Measurements from ENCODE around the gene TIGD6.

Gene TIGD6

GRCh38 chr5:149993471-149993870 is 7.0 kb downstream of the TIGD6 start:
- TF ChIP-seq EZH2phosphoT487 (IDR thresholded peaks at IDR 0.05; ENCODE audit: borderline replicate concordance, low read length): no peak
- no peak for TF ChIP-seq CTCF (IDR thresholded peaks at IDR 0.05; ENCODE audit: low read depth, low read length, poor library complexity, severe bottlenecking)
- no peaks in the 10 kb centered on the region for H3K79me2 ChIP-seq (ENCODE audit: control insufficient read depth, low read length)
- H3K36me3 ChIP-seq (ENCODE audit: control insufficient read depth, low read length): no peaks in the 10 kb centered on the region
- no peaks in the 10 kb centered on the region for H3K9me3 ChIP-seq (ENCODE audit: control insufficient read depth, insufficient read depth, low read length)
- H3K9me2 ChIP-seq (replicated peaks; ENCODE audit: control insufficient read depth, low read length): no peaks in the 10 kb centered on the region
- 0 out of 2 replicates have a peak, but pooled peaks cover 3% of the 10 kb centered on the region for H3F3A ChIP-seq (ENCODE audit: control insufficient read depth, insufficient read depth)
- H3K4me3 ChIP-seq (ENCODE audit: low read length): no peak overlapping the region
- H3K27ac ChIP-seq (ENCODE audit: low read depth, low read length): no peak overlapping the region
- no peak overlapping the region for H3K4me2 ChIP-seq (ENCODE audit: low read length)
- no peaks in the 10 kb centered on the region for H3K4me1 ChIP-seq (ENCODE audit: control insufficient read depth, low read length)
- H4K20me1 ChIP-seq (ENCODE audit: control insufficient read depth, insufficient read depth, low read depth, low read length): peaks cover 3% of the 10 kb centered on the region; the same call in 1 of the 2 replicates
- no peaks in the 10 kb centered on the region for H3K27me3 ChIP-seq (ENCODE audit: control insufficient read depth, low read length)

- peaks cover 3% of the 10 kb centered on the region; the same call in 1 of the 2 replicates for H4K20me1 ChIP-seq (ENCODE audit: control insufficient read depth, insufficient read depth, low read depth, low read length)
- no peaks in the 10 kb centered on the region for H3F3A ChIP-seq (ENCODE audit: control insufficient read depth, insufficient read depth)
- H3K27ac ChIP-seq (ENCODE audit: low read depth, low read length): no peak overlapping the region
- TF ChIP-seq CTCF (IDR thresholded peaks at IDR 0.05; ENCODE audit: low read depth, low read length, poor library complexity, severe bottlenecking): peak; percentile 83
- no peak for TF ChIP-seq EZH2phosphoT487 (IDR thresholded peaks at IDR 0.05; ENCODE audit: borderline replicate concordance, low read length)
- no peak overlapping the region for H3K4me2 ChIP-seq (ENCODE audit: low read length)
- H3K36me3 ChIP-seq (ENCODE audit: control insufficient read depth, low read length): no peaks in the 10 kb centered on the region
- H3K9me2 ChIP-seq (replicated peaks; ENCODE audit: control insufficient read depth, low read length): no peaks in the 10 kb centered on the region
- H3K79me2 ChIP-seq (ENCODE audit: control insufficient read depth, low read length): no peaks in the 10 kb centered on the region
- no peaks in the 10 kb centered on the region for H3K9me3 ChIP-seq (ENCODE audit: control insufficient read depth, insufficient read depth, low read length)
- no peak overlapping the region for H3K4me3 ChIP-seq (ENCODE audit: low read length)
- no peaks in the 10 kb centered on the region for H3K27me3 ChIP-seq (ENCODE audit: control insufficient read depth, low read length)
- H3K4me1 ChIP-seq (ENCODE audit: control insufficient read depth, low read length): no peaks in the 10 kb centered on the region
Measured at GRCh38 chr5:149990518-149991376, 9.7 kb downstream of the TIGD6 start.

GRCh38 chr5:149988126-149988525 is 12.3 kb downstream of the TIGD6 start:
- H3K36me3 ChIP-seq (ENCODE audit: control insufficient read depth, low read length): no peaks in the 10 kb centered on the region
- peaks cover 3% of the 10 kb centered on the region; the same call in 1 of the 2 replicates for H4K20me1 ChIP-seq (ENCODE audit: control insufficient read depth, insufficient read depth, low read depth, low read length)
- no peaks in the 10 kb centered on the region for H3K9me2 ChIP-seq (replicated peaks; ENCODE audit: control insufficient read depth, low read length)
- H3K4me1 ChIP-seq (ENCODE audit: control insufficient read depth, low read length): no peaks in the 10 kb centered on the region
- no peak overlapping the region for H3K4me3 ChIP-seq (ENCODE audit: low read length)
- no peaks in the 10 kb centered on the region for H3F3A ChIP-seq (ENCODE audit: control insufficient read depth, insufficient read depth)
- no peak overlapping the region for H3K4me2 ChIP-seq (ENCODE audit: low read length)
- H3K27me3 ChIP-seq (ENCODE audit: control insufficient read depth, low read length): no peaks in the 10 kb centered on the region
- H3K9me3 ChIP-seq (ENCODE audit: control insufficient read depth, insufficient read depth, low read length): no peaks in the 10 kb centered on the region
- TF ChIP-seq CTCF (IDR thresholded peaks at IDR 0.05; ENCODE audit: low read depth, low read length, poor library complexity, severe bottlenecking) (no peak), EZH2phosphoT487 (IDR thresholded peaks at IDR 0.05; ENCODE audit: borderline replicate concordance, low read length) (no peak)
- no peak overlapping the region for H3K27ac ChIP-seq (ENCODE audit: low read depth, low read length)
- no peaks in the 10 kb centered on the region for H3K79me2 ChIP-seq (ENCODE audit: control insufficient read depth, low read length)

Measured in DOHH2 (cell line).